ENCODE measurements around the gene TRMT2A.

GRCh38 chr22:20137671-20138416, 20.8 kb upstream of the TRMT2A start:
- TF ChIP-seq, protein P1, sequence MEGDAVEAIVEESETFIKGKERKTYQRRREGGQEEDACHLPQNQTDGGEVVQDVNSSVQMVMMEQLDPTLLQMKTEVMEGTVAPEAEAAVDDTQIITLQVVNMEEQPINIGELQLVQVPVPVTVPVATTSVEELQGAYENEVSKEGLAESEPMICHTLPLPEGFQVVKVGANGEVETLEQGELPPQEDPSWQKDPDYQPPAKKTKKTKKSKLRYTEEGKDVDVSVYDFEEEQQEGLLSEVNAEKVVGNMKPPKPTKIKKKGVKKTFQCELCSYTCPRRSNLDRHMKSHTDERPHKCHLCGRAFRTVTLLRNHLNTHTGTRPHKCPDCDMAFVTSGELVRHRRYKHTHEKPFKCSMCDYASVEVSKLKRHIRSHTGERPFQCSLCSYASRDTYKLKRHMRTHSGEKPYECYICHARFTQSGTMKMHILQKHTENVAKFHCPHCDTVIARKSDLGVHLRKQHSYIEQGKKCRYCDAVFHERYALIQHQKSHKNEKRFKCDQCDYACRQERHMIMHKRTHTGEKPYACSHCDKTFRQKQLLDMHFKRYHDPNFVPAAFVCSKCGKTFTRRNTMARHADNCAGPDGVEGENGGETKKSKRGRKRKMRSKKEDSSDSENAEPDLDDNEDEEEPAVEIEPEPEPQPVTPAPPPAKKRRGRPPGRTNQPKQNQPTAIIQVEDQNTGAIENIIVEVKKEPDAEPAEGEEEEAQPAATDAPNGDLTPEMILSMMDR (IDR thresholded peaks at IDR 0.05; ENCODE audit: insufficient read depth, low read length, poor library complexity, severe bottlenecking), result no peak
- no peak for TF ChIP-seq EZH2phosphoT487 (conservative IDR thresholded peaks at IDR 0.05; ENCODE audit: low read length)

All from SU-DHL-6 (cell line).